ENCODE data around the gene ECE2.

Gene ECE2

GRCh38 chr3:184315871-184316661 lies 40.2 kb downstream of the ECE2 start:
- DNase-seq, result no peak

- DNase-seq, result no peak
These were observed 41.0 kb downstream of the ECE2 start for GRCh38 chr3:184316792-184317191.

GRCh38 chr3:184317201-184317600 lies 41.4 kb downstream of the ECE2 start:
- DNase-seq, result no peak

- DNase-seq, result peak; percentile 93
These were observed 44.3 kb downstream of the ECE2 start for GRCh38 chr3:184320104-184320445.

GRCh38 chr3:184321666-184322065 lies 45.8 kb downstream of the ECE2 start:
- DNase-seq, result no peak

- DNase-seq, result no peak
These were observed 47.1 kb downstream of the ECE2 start for GRCh38 chr3:184322731-184323487.

- no peak for DNase-seq
These were observed 47.9 kb downstream of the ECE2 start for GRCh38 chr3:184323696-184324095.

GRCh38 chr3:184325269-184325668 lies 49.4 kb downstream of the ECE2 start:
- no peak for DNase-seq

GRCh38 chr3:184325715-184326369 lies 50.0 kb downstream of the ECE2 start:
- DNase-seq, result no peak

GRCh38 chr3:184327171-184327570 lies 51.3 kb downstream of the ECE2 start:
- DNase-seq, result no peak

- no peak for DNase-seq
These were observed 52.7 kb downstream of the ECE2 start for GRCh38 chr3:184328516-184328915.

GRCh38 chr3:184332370-184333090 lies 56.7 kb downstream of the ECE2 start:
- no peak for DNase-seq

- DNase-seq, result no peak
These were observed 57.4 kb downstream of the ECE2 start for GRCh38 chr3:184333190-184333589.

GRCh38 chr3:184333700-184334099 lies 57.9 kb downstream of the ECE2 start:
- DNase-seq, result no peak

GRCh38 chr3:184334470-184335158 lies 58.8 kb downstream of the ECE2 start:
- DNase-seq, result no peak

- DNase-seq, result no peak
These were observed 59.5 kb downstream of the ECE2 start for GRCh38 chr3:184335291-184335660.

GRCh38 chr3:184335661-184336546 lies 60.1 kb downstream of the ECE2 start:
- DNase-seq, result peak; percentile 45

- no peak for DNase-seq
These were observed 61.0 kb downstream of the ECE2 start for GRCh38 chr3:184336547-184337398.

GRCh38 chr3:184337399-184337714 lies 61.5 kb downstream of the ECE2 start, which contains the start of gene FAM131A:
Gene FAM131A (plus strand): TSS chr3:184337600. CDS start chr3:184337631, 31 bp downstream.
- no peak for DNase-seq

GRCh38 chr3:184337981-184338380 lies 62.2 kb downstream of the ECE2 start:
- DNase-seq, result no peak

GRCh38 chr3:184338511-184338945 lies 62.7 kb downstream of the ECE2 start:
- peak; percentile 88 for DNase-seq

All from NCI-H2029 (cell line).